Natural killer cell (primary cell): ENCODE data around the gene KCNJ5. TPM values are rescaled to one million over a fixed set of nuclear protein-coding genes. Genes with fewer than 3 reads are reported as not detected.

Experiments
- ATAC-seq, 3 donors: fragments of 150-1000 bp in 2 of 3; fragments of 200-7000 bp in 1 of 3; cut with Tn5 transposase; 1 replicate in 1 of 3; 2 replicates in 2 of 3; pipeline ENCODE4 v1.10.0; 2021; ENCODE audit warnings: mild to moderate bottlenecking in 2 of 3, moderate library complexity in 2 of 3
- DNase-seq, 2 donors: peaks; one replicate each; pipeline versions ENCODE4 v3.0.0 to v3.0.0-alpha.2; 2013 to 2021; ENCODE audit warnings: mixed read lengths in 1 of 2
- H3K27ac ChIP-seq: one replicate; pipeline ENCODE4 v1.5.1; 2013; ENCODE audit warnings: mild to moderate bottlenecking, low read length
- H3K27me3 ChIP-seq: one replicate; pipeline ENCODE4 v1.6.1; 2013; ENCODE audit warnings: low read length; ENCODE audit not compliant: control insufficient read depth, insufficient read depth
- H3K36me3 ChIP-seq: one replicate; pipeline ENCODE4 v1.6.1; 2013; ENCODE audit warnings: low read length; ENCODE audit not compliant: control insufficient read depth, insufficient read depth
- H3K4me1 ChIP-seq: one replicate; pipeline ENCODE4 v1.6.1; 2013; ENCODE audit warnings: low read length; ENCODE audit not compliant: control insufficient read depth, insufficient read depth
- H3K4me3 ChIP-seq: one replicate; pipeline ENCODE4 v1.5.1; 2013; ENCODE audit warnings: low read length
- H3K9me3 ChIP-seq: one replicate; pipeline ENCODE4 v1.6.1; 2013; ENCODE audit warnings: low read length; ENCODE audit not compliant: control insufficient read depth, insufficient read depth
- H3K27ac Mint-ChIP-seq, 2 donors: one replicate each; pipeline ENCODE4 v1.8.0; 2022; ENCODE audit warnings: mild to moderate bottlenecking in 2 of 2, mixed read lengths in 2 of 2, moderate library complexity in 1 of 2
- H3K27me3 Mint-ChIP-seq, 2 donors: one replicate each; pipeline ENCODE4 v1.8.0; 2022; ENCODE audit warnings: low read depth in 2 of 2, mixed read lengths in 2 of 2
- H3K36me3 Mint-ChIP-seq: one replicate; pipeline ENCODE4 v1.8.0; 2022; ENCODE audit warnings: mixed read lengths
- H3K4me1 Mint-ChIP-seq, 2 donors: one replicate each; pipeline ENCODE4 v1.8.0; 2022; ENCODE audit warnings: mixed read lengths in 2 of 2
- H3K4me3 Mint-ChIP-seq: one replicate; pipeline ENCODE4 v1.8.0; 2022; ENCODE audit warnings: mild to moderate bottlenecking, moderate library complexity, mixed read lengths
- H3K9me3 Mint-ChIP-seq, 2 donors: one replicate each; pipeline ENCODE4 v1.8.0; 2022; ENCODE audit warnings: mixed read lengths in 2 of 2
- WGBS: methylation state at CpG from one replicate; pipeline ENCODE4 v1.1.7; 2013; ENCODE audit warnings: missing lambda C conversion rate; ENCODE audit not compliant: insufficient coverage; 5-methylcytosine and 5-hydroxymethylcytosine counted together
- intact Hi-C: fragments of 100-400 bp; cut with micrococcal nuclease; formaldehyde crosslinking; loops from one replicate; pipeline ENCODE4 v1.14.2; 2022
- total RNA-seq, 4 donors: library from RNA; stranded (reverse); fragments of 120-200 nt in 1 of 4; gene quantifications; one replicate each; pipeline versions ENCODE4 v1.2.3 to v1.2.4, GENCODE V29; 2013 to 2022
- TF ChIP-seq, protein P1 (sequence below): fragments of 200-600 bp; IDR thresholded peaks from one replicate; pipeline ENCODE4 v1.8.0; 2022; ENCODE audit warnings: antibody characterized with exemption

KCNJ5 gene
- total RNA-seq, 3 donors from 2014 or later (not counting 1 experiment from before 2014, with no cell fraction given), result 0.09 to 0.18 (median 0.15) TPM

DNA sequence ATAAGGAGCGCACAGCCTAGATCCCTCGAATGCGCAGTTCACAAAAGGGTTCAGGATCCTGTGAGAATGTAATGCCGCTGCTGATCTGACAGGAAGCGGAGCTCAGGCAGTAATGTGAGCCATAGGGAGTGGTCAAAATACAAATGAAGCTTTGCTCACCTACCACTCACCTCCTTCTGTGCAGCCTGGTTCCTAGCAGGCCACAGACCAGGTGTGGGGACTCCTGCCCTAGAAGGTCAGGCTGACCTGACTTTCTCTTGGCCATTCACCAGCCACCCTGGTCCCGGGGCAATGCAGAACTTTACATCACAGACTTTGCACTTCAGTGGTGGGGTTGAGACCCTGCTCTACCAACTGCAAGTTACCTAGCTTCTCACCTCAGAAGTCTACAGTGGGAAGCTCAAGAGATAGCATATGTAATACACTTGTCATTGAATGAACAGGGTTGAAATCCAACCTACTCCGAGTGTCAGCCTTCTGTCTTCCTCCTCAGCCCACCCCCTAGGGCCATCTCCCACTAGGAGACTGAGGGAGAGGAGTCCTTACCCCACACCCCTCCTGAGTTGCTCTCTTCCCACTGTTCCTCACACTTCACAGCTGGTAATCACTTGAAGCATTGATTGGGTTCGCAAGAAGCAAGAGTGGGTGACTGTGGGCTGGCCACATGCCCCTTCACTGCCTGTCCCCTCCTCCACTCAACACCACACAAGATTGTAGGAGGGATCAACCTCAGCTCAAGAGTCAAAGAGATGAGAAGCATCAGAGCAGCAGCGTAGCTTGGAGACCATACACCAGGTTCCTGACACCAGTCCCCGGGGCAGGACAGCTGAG is 22.1 kb upstream of the KCNJ5 start:
- no peak overlapping the region for H3K4me3 Mint-ChIP-seq
- Histone ChIP-seq H3K9me3 (no peaks in the 10 kb centered on the region), H3K4me3 (no peak overlapping the region), H3K27me3 (no peaks in the 10 kb centered on the region), H3K4me1 (no peaks in the 10 kb centered on the region), H3K27ac (no peak overlapping the region), H3K36me3 (no peaks in the 10 kb centered on the region)
- peaks cover 0 to 7% of the 10 kb centered on the region in 2 donors for H3K27me3 Mint-ChIP-seq
- DNase-seq (peak in 1 of 2 donors; percentile 17), ATAC-seq (peak in 2 of 3 donors; percentile 54 to 58)
- H3K27ac Mint-ChIP-seq, result no peak overlapping the region
- no peaks in the 10 kb centered on the region for H3K36me3 Mint-ChIP-seq
- WGBS, result 93% methylated on average over 9 of the region's 10 CpGs
- intact Hi-C loops, result no loop called here
- TF ChIP-seq, protein P1, sequence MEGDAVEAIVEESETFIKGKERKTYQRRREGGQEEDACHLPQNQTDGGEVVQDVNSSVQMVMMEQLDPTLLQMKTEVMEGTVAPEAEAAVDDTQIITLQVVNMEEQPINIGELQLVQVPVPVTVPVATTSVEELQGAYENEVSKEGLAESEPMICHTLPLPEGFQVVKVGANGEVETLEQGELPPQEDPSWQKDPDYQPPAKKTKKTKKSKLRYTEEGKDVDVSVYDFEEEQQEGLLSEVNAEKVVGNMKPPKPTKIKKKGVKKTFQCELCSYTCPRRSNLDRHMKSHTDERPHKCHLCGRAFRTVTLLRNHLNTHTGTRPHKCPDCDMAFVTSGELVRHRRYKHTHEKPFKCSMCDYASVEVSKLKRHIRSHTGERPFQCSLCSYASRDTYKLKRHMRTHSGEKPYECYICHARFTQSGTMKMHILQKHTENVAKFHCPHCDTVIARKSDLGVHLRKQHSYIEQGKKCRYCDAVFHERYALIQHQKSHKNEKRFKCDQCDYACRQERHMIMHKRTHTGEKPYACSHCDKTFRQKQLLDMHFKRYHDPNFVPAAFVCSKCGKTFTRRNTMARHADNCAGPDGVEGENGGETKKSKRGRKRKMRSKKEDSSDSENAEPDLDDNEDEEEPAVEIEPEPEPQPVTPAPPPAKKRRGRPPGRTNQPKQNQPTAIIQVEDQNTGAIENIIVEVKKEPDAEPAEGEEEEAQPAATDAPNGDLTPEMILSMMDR, result no peak
- H3K4me1 Mint-ChIP-seq, result no peaks in the 10 kb centered on the region
- H3K9me3 Mint-ChIP-seq, result no peaks in the 10 kb centered on the region

DNA sequence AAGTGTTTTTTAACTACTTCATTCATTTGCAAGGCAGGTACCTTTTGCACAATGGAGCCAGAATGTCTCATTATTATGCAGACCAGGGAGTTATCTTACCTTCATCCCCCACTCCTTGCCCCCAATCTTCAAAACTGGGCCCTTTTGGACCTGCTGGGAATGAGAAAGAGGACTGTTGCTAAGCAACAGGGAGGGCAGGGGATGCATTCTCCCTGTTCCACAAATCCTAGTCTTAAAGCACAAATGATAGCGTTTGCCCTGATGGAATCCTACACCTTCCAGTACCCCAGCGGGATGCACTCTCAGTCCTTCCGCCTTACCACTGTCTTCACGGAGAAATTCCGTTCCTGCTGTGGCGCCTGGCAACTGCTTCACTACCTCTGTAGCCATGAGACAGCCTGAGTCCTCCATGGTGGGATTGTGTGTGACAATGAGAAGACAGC is 20.0 kb upstream of the KCNJ5 start:
- H3K9me3 Mint-ChIP-seq, result no peaks in the 10 kb centered on the region
- Histone ChIP-seq H3K4me3 (no peak overlapping the region), H3K4me1 (no peaks in the 10 kb centered on the region), H3K27ac (no peak overlapping the region), H3K36me3 (no peaks in the 10 kb centered on the region), H3K27me3 (no peaks in the 10 kb centered on the region), H3K9me3 (no peaks in the 10 kb centered on the region)
- intact Hi-C loops, result no loop called here
- no peak for DNase-seq
- WGBS, result 95% methylated on average over 5 of the region's 6 CpGs
- TF ChIP-seq, protein P1, result no peak
- ATAC-seq, result no peak
- no peaks in the 10 kb centered on the region for H3K36me3 Mint-ChIP-seq
- no peaks in the 10 kb centered on the region for H3K4me1 Mint-ChIP-seq
- H3K4me3 Mint-ChIP-seq, result no peak overlapping the region
- peaks cover 0 to 7% of the 10 kb centered on the region in 2 donors for H3K27me3 Mint-ChIP-seq
- no peak overlapping the region for H3K27ac Mint-ChIP-seq

DNA sequence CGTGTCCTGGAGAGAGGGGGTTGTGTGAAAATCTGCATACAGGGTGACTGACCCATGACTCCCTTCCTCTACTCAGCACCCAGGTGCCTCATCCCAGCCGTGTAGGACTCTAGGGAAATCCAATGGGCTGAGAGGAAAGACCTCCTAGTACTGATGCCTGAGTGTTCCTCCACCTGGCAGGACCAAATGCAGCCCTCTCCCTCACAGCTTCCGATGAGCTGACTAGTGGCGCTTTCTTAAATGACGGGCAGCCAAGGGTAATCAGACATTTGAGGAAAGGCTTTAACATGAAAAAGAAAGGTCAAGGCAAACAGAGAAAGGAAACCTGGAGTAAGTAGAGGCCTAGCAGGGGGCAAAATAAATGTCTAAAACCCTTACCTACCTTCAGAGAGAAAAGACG is 19.1 kb upstream of the KCNJ5 start:
- TF ChIP-seq, protein P1, result no peak
- H3K27me3 ChIP-seq, result no peaks in the 10 kb centered on the region
- 93% methylated on average over 4 of the region's 6 CpGs for WGBS
- intact Hi-C loops, result no loop called here
- DNase-seq (no peak), ATAC-seq (no peak)
- H3K27ac Mint-ChIP-seq, result no peak overlapping the region
- no peaks in the 10 kb centered on the region for H3K9me3 Mint-ChIP-seq
- H3K36me3 Mint-ChIP-seq, result no peaks in the 10 kb centered on the region
- no peaks in the 10 kb centered on the region for H3K4me1 ChIP-seq
- no peak overlapping the region for H3K4me3 ChIP-seq
- no peaks in the 10 kb centered on the region for H3K4me1 Mint-ChIP-seq
- H3K36me3 ChIP-seq, result no peaks in the 10 kb centered on the region
- no peak overlapping the region for H3K4me3 Mint-ChIP-seq
- H3K27ac ChIP-seq, result no peak overlapping the region
- H3K27me3 Mint-ChIP-seq, result peaks cover 0 to 7% of the 10 kb centered on the region in 2 donors
- H3K9me3 ChIP-seq, result no peaks in the 10 kb centered on the region
